AG20443 (cell line): Measurements from ENCODE around the gene SST.
A peak's percentile ranks its signal among the peaks of the same experiment; 100 is the strongest.
"Not testable (repeated sequence)": the region's sequence is repeated elsewhere in the genome, so short reads cannot be mapped to it uniquely, and the experiment has no call there.

Source experiments
- DNase-seq: peaks from one replicate; pipeline ENCODE4 v3.0.0; 2012; ENCODE audit warnings: low spot score, mixed read lengths

Gene SST

GRCh38 chr3:187684444-187684843 lies 14.2 kb upstream of the SST start:
- DNase-seq, result no peak

GRCh38 chr3:187681756-187682155 lies 11.6 kb upstream of the SST start:
- not testable (repeated sequence) for DNase-seq

GRCh38 chr3:187679638-187680396 lies 9.6 kb upstream of the SST start:
- DNase-seq, result peak; percentile 86

- DNase-seq, result peak; percentile 77
These were observed 8.6 kb upstream of the SST start for GRCh38 chr3:187678726-187679268.

- no peak for DNase-seq
These were observed 7.4 kb upstream of the SST start for GRCh38 chr3:187677604-187678003.

- peak; percentile 18 for DNase-seq
These were observed 2.8 kb upstream of the SST start for GRCh38 chr3:187673012-187673411.

- no peak for DNase-seq
These were observed 2.7 kb downstream of the SST start for GRCh38 chr3:187667526-187667925.

GRCh38 chr3:187665764-187666402 lies 4.3 kb downstream of the SST start:
- DNase-seq, result no peak

- no peak for DNase-seq
These were observed 5.2 kb downstream of the SST start for GRCh38 chr3:187665010-187665409.

- DNase-seq, result no peak
These were observed 7.3 kb downstream of the SST start for GRCh38 chr3:187662848-187663409.

- no peak for DNase-seq
These were observed 8.9 kb downstream of the SST start for GRCh38 chr3:187661267-187661666.

- no peak for DNase-seq
These were observed 18.9 kb downstream of the SST start for GRCh38 chr3:187651282-187651681.

GRCh38 chr3:187648177-187648576 lies 22.0 kb downstream of the SST start:
- DNase-seq, result no peak

- peak; percentile 33 for DNase-seq
These were observed 23.1 kb downstream of the SST start for GRCh38 chr3:187646906-187647660.

GRCh38 chr3:187645379-187645778 lies 24.8 kb downstream of the SST start:
- not testable (repeated sequence) for DNase-seq

- DNase-seq, result no peak
These were observed 27.3 kb downstream of the SST start for GRCh38 chr3:187642861-187643260.

GRCh38 chr3:187641320-187642016 lies 28.7 kb downstream of the SST start:
- no peak for DNase-seq

- DNase-seq, result no peak
These were observed 29.6 kb downstream of the SST start for GRCh38 chr3:187640569-187641059.

GRCh38 chr3:187639927-187640568 lies 30.1 kb downstream of the SST start:
- no peak for DNase-seq

- DNase-seq, result no peak
These were observed 33.7 kb downstream of the SST start for GRCh38 chr3:187636528-187636927.

GRCh38 chr3:187630404-187630803 lies 39.8 kb downstream of the SST start:
- no peak for DNase-seq
